Measurements from ENCODE around the gene RSRC1.

DNA sequence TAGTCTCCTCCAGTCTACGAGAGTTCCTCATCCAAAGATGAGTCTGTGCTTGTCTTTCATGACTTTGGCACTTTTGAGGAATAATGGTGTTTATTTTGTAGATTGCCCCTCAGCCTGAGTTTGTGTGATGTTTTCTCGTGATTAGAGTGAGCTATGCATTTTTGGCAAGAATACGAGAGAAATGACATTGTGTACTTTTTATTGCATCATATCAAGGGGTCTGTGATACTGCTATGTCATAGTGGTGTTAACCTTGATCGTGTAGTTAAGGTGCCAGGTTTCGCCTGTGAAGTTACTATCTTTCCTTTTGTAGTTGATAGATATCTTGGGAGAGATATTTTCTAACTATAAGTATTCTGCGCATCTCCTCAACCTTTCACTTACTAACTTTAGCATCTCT, 18.9 kb downstream of the RSRC1 start:
- TF ChIP-seq, protein P1, sequence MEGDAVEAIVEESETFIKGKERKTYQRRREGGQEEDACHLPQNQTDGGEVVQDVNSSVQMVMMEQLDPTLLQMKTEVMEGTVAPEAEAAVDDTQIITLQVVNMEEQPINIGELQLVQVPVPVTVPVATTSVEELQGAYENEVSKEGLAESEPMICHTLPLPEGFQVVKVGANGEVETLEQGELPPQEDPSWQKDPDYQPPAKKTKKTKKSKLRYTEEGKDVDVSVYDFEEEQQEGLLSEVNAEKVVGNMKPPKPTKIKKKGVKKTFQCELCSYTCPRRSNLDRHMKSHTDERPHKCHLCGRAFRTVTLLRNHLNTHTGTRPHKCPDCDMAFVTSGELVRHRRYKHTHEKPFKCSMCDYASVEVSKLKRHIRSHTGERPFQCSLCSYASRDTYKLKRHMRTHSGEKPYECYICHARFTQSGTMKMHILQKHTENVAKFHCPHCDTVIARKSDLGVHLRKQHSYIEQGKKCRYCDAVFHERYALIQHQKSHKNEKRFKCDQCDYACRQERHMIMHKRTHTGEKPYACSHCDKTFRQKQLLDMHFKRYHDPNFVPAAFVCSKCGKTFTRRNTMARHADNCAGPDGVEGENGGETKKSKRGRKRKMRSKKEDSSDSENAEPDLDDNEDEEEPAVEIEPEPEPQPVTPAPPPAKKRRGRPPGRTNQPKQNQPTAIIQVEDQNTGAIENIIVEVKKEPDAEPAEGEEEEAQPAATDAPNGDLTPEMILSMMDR (IDR thresholded peaks at IDR 0.05): no peak
- no peak for TF ChIP-seq POLR2AphosphoS5 (IDR thresholded peaks at IDR 0.05)
- TF ChIP-seq POLR2A (IDR thresholded peaks at IDR 0.05): no peak
